Mesangial cell (primary cell): ENCODE data around the gene PHEX. TPM values are rescaled to one million over a fixed set of nuclear protein-coding genes. Genes with fewer than 3 reads are reported as not detected.

ENCODE experiments used
- total RNA-seq: library from RNA; depleted of rRNA; stranded (reverse); fragments of >200 nt; gene quantifications from 2 replicates; pipeline ENCODE4 v1.2.3, GENCODE V29; 2015

PHEX gene
- total RNA-seq, result under 0.01 and 0.33 TPM in 2 replicates

DNA sequence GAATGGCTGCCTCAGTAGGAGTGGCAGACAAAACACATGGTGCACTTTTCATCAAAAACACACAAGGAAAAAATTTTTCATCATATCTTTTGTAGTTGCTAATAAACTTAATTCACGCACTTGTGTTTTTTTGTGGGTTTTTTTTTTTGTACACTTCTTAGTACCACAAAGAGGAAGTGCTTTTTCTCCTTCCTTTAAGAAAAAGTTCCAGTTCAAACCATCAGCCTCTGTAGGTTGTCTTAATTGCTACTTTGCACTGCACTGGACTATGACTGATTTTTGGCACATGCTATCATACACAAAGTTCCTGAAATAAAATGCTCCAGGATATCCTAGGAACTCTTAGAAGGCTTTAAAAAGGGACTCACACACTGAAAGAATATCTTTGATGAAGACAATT is at the start of gene PHEX:
Gene PHEX, plus strand, starts transcription at position 242 of the 400 bp plus-strand sequence. CDS start 681 bp downstream, outside the sequence.

DNA sequence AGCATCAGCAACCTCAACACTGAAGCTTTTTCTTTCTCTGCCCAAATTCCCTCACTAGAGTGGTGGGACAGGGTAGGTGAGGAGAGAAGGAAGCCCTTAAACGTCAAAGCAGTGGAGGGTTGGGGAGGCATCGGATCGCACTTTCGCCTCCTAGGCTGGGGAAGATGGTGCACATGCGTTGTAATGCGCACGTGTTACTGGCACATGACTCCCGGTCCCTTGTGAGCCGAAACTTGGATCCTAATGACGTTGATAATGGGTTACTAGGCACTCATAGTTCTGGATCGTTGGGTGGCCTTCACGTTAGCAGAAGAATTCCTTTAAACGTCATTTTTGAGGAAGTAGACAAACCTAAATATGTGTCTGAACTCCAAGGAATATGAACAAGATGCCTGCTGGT is 240.5 kb downstream of the PHEX start, which contains the start of gene CBLL2:
Gene CBLL2, plus strand, starts transcription at position 301 of the 400 bp plus-strand sequence. Its CDS starts 79 bp downstream, at position 380.

Other genes with a start within 250 kb of the PHEX start
- 8.3 and 10.4 TPM in 2 replicates for gene MBTPS2, start 192.7 kb upstream of the PHEX start, total RNA-seq
- gene YY2, start 176.3 kb upstream of the PHEX start, total RNA-seq, result 1.4 and 1.8 TPM in 2 replicates
- gene SMS, start 91.6 kb upstream of the PHEX start, total RNA-seq, result 124 and 170 TPM in 2 replicates
- gene CBLL2, start 240.6 kb downstream of the PHEX start, total RNA-seq, result not detected in 2 replicates